Activated CD4-positive, alpha-beta T cell treated with anti-CD3 and anti-CD28 coated beads, Interleukin-10, Interleukin-2, amounts not matched to agents 100 ng/mL and 50 ng/mL, durations not matched to agents 16 hours and 8 hours (primary cell): ENCODE measurements around the gene DUSP3.

Source experiments
- DNase-seq: peaks from one replicate; pipeline ENCODE4 v3.0.0-alpha.2; 2020

DUSP3 gene

DNA sequence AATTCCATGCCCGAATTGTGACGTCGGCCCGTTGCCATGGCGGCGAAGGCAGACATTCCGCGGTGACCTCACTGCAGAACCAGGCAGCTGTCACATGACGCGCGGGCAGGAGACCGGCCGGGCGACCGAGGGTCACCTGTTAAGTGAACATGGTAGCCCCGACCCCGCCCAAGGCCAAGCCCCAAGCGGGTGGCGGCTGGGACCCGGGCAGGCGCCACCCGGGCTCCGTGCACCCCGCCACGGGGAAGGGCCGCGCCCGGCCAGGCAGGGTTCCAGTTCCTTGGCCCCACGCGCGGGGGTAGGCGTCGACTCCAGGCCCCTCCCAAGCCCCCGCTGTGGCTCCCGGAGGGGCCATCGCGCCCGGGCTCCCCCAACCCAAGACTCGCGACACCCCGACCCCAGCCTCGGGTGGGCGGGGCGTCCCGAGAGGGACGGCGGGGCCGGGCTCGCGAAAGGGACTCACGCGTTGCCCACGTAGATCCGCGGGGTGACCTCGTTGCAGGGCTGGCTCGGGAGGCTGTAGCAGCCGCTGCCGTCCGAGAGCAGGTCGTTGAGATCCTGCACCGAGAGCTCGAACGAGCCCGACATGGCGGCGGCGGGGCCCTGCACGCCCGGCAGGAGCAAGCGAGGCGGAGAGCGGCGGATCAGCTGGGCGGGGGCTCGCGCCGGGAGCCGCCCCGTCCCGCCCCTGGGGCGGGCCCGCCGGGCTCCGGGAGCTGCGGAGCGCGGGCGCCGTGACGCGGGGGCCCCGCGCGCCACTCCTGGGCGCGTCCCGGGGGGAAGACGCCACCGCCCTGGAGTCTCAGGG, at the start of gene DUSP3:
Gene DUSP3 (minus strand): TSS at position 641 of the 808 bp plus-strand sequence. CDS start 53 bp downstream, at position 588.
- peak; percentile 76 for DNase-seq

DNA sequence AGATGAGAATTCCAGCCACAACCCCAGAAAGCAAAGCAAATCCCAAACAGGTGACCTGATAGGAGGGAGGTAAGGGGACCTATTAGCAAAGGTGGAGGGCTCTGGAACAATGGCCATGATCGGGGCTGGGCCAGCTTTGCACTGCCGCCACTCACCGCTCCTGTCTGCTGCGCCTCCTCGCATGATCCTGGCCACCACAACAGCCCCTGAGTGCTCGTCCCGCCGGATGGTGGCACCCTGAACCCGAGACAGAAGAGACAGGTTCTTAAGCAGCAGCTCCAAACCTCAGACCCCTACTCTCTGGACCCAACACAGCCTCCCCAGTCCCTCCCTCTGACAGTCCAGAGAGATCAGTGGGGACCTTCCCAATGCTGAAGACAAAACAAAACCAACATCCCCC, 48.8 kb upstream of the DUSP3 start:
- no peak for DNase-seq

DNA sequence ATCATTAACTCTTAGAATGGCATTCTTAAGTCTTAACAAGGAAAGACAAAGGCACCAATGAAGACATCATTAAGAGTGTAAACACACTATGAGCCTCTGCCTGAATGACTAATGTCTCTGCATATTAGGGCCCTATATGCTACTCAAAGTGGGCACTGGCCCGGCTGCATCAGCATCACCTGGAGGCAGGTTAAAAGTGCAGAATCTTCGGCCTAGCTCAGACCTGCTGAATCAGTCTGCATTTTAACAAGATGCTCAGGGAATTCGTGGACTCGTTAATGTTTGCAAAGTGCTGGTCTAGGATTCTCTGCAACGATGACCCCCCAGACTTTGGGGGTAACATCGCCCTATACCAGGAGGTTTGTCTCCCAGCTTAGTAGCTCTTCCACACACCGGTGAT, 47.4 kb upstream of the DUSP3 start:
- no peak for DNase-seq

DNA sequence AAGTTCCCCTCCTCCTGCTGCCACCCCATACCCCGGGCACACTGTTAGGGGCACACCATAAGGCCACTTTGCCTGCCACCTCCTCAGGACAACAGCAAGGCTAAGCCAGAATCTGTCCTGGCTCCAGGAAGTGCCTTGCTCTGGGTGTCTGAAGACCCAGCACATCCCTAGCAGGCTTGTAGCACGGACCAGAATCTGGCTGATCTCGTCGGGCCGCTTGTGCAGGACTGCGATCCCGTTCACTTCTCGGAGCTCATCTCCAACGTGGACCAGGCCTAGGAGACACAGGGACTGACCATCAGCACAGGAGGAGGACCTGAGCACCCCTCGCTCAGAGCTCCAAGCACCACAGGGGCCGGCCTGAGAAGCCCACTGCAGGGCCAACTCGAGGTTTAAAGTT, 46.8 kb upstream of the DUSP3 start:
- DNase-seq = no peak

DNA sequence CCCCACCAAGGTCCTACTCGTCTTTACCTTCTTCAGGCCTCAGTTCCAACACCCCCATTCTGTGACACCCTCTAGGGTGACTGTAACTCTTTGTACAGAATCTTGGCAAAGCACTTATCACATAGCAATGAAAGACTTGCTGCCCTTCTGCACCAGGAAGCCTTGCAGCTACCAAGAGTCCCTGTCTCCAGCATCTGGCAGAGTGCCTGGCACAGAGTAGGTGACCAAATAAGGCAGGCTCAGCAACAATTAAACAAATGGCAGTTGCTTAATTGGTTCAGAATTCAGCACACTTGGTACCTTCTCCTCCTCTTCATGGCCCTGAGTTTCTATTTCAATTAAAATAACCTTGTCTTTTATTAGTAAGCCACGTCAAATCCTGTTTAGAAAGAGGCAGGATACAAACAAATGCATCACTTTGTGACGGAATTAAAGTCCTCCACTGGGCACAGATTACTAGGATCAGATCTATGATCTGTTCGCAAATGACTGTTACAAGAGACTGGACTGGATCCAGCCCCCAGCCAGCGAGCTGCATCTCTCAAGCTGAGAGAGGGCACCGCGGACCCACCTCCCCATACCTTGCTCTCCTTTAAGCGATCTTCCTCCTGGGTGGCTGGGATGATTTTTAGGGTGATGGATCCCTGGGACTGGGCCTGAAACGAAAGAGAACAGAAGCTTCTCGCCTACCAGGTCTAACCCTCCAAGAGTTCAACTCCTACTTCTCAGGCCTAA, 44.7 kb upstream of the DUSP3 start:
- no peak for DNase-seq

DNA sequence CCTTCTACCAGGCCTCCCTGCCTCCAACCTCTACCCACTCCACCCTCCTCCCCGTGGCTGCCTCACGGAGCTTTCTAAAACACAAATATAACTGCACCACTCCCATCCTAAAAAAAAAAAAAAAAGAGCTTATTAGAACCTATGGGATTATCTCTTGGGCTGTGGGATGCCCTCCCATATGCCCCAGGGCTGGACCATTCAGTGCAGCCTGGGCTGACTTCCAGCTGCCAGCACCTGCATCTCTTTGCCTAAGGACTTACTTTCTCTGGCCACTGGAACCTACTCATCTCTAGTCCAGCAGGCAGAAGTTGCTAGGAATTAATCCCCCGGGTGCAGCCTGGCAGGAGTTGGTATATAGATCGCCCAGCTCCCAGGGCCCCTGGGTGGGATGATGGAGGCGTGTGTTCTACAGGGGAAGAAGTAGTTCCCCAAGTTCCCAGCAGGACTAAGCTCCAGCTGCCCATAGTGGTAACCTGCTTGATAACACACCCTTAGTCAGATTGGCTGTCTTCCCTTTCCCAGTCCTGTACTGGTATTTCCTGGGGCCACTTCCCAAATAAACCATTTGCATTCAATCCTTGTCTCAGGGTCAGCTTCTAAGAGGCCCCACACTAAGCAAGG, 43.9 kb upstream of the DUSP3 start:
- DNase-seq = no peak

DNA sequence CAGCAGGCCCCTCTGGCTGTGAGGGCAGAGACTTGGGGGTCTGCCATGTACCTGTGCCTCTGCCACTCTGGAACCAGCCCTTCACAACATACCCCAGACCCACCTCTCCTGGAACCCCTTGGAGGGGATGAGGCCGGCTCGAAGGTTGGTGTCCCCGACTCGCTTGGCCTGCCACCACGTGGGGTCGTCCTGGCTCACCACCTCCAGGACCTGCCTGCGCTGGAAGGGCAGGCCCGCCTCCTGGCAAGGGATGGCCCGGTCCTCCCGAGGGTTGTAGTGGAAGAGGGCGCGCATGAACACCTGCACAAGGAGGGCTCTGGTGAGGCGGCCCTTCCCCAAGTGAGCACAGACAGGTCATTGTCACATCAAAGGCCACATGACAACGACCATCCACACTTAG, 42.0 kb upstream of the DUSP3 start:
- no peak for DNase-seq

DNA sequence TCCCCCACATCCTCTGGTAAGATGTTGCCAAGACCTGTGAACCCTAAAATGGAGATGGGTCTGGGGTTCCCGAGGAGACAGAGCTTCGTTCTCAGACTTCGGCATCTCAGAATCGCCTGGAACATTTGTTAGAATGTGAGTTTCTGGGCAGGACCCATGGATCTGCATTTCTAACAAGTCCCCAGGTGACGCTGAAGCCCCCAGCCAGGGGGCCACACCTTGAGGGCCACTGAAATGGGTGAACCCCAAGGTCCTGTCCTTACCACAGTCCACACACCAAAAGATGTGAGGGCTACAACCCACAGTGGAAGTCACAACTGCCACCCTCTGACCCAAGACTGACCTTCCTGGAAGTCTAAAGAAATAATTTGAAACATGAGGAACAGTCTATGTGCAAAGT, 40.2 kb upstream of the DUSP3 start:
- DNase-seq = no peak

DNA sequence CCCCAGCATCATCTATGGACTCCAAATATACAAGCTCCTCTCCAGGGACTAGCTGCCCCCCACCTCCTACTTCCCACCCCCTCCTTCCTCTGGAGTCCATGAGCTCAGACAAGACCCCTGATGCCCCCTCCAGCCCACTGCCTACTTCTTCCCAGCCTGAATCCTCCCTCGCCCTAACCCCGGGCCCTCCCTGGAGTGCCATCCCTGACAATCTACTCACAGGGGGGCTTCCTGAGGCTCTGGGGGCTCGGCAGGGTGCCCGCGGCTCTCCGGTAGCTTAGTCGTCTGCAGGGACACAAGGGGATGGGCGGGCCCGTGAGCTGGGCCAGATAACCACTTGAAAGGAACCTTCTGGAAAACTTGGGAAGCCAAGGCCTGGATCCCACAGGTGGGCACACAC, 39.0 kb upstream of the DUSP3 start:
- DNase-seq = no peak

DNA sequence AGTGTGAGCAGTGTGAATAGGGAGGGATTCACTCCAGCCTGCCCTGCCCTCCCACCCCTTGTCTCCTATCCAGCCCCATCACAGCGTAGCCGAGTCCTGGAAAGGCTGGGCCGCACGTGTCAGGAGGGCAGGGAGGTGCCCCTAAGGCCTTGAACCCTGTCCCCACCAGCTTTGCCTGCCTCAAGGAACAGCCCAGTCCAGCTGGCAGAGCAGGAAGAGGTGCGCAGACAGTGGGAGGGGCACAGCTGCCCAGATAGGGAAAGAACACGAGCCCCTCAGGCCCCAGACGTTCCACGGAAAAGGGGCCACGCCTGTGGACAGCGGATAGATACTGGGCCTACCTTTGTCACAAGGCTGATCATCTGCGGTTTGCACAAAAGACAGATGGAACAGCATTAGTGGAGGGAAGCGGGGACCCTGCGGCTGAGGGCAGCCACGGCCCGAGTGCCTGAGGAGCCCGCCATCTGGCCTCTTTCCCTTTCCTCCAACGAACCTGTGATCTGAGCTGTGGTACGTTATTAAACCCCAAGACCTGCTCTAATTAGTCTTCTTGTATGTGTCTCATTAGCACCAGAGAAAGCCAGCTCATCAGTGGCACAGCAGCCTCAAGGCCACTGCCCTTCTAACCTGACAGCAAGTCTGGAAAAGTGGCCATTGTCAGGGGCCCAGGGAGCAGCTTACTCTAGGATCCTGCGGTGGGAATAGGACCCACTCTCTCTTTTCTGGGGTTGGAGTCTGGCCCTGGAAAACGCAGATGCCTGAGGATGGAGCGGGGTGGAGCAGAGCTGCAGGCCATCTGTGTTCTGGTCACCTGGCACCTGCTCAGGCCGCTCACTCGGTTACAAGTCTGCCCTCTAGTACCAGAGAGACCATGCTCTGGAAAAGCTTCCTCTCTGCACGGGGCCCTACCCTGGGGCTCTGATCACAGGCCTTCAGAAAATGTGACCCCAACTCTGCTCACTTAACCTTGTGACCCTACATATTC, 37.9 kb upstream of the DUSP3 start:
- no peak for DNase-seq

DNA sequence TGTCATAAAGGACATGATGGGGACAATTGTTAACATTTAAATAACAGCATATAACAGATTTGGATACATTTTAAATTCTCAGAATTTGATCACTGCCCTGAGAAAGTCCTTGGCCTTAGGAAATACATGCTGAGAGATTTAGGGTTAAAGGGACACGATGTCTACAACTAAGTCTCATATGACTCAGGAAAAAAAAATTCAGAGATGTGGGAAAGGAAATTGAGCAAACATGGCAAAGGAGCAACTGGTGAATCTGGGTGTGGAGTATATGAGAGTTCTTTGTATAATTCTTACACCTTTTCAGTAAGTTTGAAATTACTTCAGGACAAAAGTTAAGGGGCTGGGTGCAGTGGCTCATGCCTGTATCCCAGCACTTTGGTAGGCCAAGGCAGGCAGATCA, 35.9 kb upstream of the DUSP3 start:
- DNase-seq = no peak

DNA sequence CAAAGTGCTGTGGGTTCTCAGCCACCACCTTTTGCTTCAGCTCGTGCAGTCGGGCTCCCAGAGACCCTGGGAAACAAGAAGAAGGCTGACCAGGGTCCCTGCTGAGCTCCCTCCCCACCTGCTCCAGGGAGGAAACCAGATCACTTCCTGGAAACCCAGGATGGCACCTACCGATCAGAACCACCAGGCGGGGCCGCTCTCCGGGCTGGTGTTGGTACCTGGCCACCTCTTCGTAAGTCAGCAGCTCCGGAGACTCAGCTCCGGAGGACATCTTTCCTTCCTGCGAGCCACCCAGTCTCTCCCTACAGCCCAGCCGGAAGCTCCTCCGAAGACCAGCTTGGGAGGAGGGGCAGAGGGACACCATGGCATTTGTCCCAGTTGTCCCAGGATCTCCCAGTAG, 35.2 kb upstream of the DUSP3 start:
- DNase-seq = no peak

DNA sequence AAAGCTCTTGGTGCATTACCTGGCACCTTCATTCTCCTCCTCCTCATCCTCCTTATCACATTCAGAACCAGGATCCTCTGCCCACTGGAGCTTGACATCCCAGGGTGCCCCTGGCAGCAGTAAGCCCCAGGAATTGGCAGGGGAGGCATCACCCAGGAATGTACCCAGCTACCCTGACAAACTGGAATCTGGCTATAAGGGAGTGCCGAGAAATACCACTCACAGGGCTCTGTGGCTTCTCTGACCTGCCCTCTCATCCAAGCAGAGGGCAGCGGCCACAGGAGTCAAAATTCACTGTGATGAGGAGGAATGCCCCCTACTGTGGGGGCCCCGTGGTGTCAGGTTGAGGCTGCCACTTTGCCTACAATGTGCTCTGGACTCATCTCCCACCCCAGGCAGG, 34.6 kb upstream of the DUSP3 start:
- DNase-seq = no peak

DNA sequence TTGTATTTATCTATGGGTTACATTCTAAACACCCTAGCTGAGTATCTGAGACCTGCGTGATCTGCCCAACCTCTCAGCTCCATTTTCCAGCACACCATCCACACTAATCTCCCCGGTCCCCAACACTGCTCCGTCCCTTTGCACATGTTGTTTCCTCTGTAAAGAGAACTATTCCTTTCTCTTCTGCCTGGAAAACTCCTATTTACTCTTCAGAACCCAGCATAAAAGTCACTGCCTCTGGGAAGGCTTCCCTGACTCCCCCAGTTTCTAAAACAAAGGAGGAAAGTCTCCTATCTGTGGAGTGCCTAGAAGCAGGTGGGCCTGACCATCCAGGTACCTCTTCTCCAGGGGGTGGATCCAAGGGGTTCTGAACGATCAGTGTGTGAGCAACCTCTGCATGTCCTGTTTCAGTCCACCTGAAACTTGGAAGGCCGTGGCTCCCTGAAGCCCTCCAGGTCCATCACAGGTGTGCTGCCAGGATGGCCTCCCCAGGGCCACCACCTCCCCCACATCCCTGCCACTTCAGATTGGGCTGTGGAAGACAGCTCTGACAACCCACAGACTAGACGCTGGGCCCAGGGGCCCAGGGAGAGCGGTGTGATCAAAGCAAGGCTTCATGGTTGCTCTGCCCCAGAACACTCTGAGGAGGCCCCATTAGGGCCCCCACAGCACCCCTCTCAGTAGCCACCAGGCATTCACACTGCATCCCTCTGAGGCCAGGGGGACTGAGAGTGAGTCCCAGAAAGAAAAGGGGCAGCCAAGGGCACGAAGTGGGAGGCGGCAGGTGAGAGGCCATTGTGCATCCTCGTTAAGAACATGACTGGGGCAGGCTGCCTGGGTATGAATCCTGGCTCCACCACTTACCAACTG, 33.9 kb upstream of the DUSP3 start:
- no peak for DNase-seq

DNA sequence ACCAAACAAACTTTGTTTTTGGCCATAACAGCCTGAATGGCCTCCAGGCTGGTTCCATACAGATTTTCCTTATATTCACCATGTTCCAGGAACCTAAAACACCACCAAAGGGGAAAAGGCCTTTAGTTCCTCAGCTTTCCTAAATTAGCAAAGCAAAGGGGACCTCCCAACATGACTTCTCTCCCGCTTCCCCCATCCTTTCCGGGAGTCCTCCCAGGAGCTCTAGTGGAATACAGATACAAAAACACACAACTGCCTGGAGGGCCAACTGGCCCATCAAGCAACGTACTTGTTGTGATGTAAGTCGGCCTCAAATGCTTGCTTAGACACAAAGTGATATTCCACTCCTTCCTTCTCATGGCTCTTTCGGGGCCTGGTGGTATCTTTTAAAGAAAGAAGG, 32.0 kb upstream of the DUSP3 start:
- no peak for DNase-seq

DNA sequence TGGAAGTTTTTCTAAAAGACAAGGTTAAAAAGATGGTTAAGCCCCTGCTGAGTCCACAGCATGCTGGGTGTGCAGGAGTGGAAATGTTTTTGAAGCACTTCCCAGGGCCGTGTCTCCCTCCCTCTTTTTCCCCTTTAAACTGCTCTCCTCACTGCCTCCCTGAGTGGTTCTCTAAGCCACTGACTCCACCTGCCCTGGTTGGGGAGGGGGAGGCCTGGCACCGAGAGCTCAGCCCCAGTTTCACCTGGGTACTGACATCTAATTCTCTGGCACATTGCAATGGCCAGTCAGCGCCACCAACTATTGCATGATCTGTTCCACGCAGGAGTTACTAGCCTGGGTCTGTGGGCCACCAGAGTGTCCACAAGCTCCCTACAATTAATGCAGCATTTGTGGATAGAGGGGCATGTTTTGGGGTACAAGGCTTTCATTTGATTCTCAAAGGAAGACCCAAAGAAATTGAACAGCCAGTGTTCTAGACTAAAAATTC, 31.5 kb upstream of the DUSP3 start:
- no peak for DNase-seq

DNA sequence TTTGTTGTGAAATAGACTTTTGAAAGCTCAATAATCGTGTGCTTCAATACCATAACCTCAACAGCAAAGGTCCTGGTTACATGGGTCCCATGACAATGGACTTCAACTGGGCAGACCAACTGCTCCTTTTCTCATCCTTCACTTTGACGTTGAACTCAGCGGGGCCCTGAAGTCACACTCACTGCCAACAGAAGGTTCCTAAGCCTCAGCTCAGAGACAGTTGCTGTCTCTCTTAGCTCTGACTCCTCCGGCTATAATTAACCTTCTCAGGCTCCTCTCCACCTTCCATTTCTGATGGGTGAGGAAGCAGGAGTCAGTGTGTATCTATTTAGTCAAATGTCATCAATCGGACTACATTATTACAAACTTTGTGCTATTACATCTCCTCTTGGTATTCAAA, 30.3 kb upstream of the DUSP3 start:
- DNase-seq = no peak

DNA sequence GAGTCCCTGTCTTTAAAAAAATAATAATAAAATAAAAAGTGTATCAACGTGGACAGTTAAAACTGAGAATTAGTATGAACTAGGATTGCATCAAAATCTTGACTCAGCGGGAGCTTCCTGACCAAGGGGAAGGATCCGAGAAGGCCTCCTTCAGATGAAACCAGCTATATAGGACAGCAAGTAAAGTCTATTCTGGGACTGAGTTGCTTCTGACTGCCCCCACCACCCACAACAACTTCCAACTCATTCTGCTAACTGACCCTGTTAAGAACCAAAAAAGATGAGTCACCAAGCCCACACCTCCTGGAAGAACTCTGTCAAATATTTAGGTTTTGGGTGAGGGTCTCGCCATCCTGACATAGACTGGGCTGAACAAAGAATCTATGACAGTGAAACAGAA, 29.3 kb upstream of the DUSP3 start:
- DNase-seq = no peak

DNA sequence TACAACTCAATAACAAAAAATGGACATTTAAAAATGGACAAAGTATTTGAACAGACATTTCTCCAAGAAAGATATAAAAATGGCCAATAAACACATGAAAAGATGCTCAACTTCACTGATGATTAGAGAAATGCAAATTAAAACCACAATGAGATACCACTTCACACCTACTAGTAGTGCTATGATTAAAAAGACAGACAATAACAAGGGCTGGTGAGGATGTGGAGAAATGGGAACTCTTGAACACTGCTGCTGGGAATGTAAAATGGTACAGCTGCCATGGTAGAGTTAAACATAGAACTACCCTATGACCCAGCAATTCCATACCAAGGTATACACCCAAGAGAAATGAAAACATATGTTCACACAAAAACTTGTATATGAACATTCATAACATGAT, 26.3 kb upstream of the DUSP3 start:
- DNase-seq = no peak

DNA sequence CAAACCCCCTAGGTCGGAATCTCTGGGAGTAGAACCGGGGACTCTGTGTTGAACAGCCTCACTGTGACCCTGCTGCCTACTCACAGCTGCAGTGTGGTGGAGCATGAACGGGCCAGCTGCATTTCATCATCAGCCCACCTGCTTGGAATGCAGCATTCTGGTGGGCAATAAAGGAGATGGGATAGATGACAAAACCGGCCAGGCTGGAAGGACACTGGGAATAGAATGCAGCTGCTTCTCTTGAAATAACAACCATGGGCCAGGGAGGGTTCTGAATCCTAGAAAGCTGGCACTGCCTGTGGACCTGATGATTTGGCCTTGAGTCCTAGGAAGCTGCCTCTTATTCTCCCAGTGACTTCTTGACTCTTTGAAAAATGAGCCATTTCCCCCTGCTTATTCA, 25.0 kb upstream of the DUSP3 start:
- DNase-seq = no peak

DNA sequence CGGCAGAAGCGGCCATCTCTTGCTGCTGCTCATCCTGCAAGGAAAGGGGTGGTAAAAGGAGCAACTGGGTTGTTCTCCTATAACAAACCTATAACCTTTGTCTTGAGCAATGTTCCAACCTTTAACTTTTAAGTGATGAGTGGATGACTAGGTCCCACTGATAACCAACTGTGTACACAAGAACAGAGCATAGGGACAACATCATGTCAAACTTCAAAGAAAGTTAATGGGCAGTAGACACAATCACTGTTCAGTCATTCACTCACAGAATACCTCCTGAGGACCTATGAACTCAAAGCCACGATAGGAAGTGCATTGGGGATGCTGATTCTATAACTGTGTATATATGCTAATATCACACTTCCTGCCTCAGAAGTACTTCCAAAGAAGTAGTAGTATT, 23.1 kb upstream of the DUSP3 start:
- no peak for DNase-seq

DNA sequence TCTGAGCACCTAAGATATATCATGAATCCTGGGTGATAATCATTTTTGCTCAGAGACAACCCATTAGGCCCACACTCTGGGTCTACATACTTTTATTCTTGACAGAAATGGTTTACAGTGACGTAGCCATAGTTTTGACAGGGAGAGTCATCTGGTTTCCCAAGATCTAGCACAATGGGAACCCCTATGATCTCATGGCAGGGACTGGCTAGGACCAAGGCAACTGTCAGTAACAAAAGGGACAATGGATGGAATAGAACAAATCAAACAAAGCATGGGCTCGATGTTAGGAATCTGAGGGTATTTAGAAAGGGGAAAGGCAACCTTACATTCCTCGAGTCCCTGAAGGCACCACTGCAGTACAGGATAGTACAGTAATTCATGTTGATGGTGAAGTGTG, 22.0 kb upstream of the DUSP3 start:
- no peak for DNase-seq
